ENCODE data around the gene POLL.

GRCh38 chr10:101613646-101614045, 25.6 kb upstream of the POLL start:
- TF ChIP-seq EP300 (IDR thresholded peaks at IDR 0.05; ENCODE audit: borderline replicate concordance) (no peak), TEAD4 (IDR thresholded peaks at IDR 0.05) (no peak)

Data from Ishikawa (cell line).